SK-N-SH treated with all-trans-retinoic acid at 6 μM for 48 hours (cell line): ENCODE results near the gene JAM2.

Experiments
- CREB5 ChIP-seq: fragments of 250-450 bp; sonication (Bioruptor Pico); IDR thresholded peaks from 2 replicates; pipeline ENCODE4 v1.5.1; 2020; ENCODE audit warnings: low read depth, mild to moderate bottlenecking, moderate library complexity
- CSDC2 ChIP-seq: fragments of 250-450 bp; sonication (Bioruptor Pico); IDR thresholded peaks from 2 replicates; pipeline ENCODE4 v1.5.0; 2020; ENCODE audit warnings: mild to moderate bottlenecking, moderate library complexity
- GLIS3 ChIP-seq: fragments of 250-450 bp; sonication (Bioruptor Pico); IDR thresholded peaks from 2 replicates; pipeline ENCODE4 v1.5.0; 2020; ENCODE audit warnings: mild to moderate bottlenecking, moderate library complexity
- OSR1 ChIP-seq: fragments of 250-450 bp; sonication (Bioruptor Pico); IDR thresholded peaks from 2 replicates; pipeline ENCODE4 v1.8.0; 2022; ENCODE audit warnings: moderate library complexity, mild to moderate bottlenecking, inconsistent platforms
- PATZ1 ChIP-seq: fragments of 250-450 bp; sonication (Bioruptor Pico); IDR thresholded peaks from 2 replicates; pipeline ENCODE4 v1.8.0; 2020; ENCODE audit warnings: mild to moderate bottlenecking, moderate library complexity, borderline replicate concordance
- POU6F1 ChIP-seq: fragments of 250-450 bp; sonication (Bioruptor Pico); IDR thresholded peaks from 2 replicates; pipeline ENCODE4 v1.8.0; 2021; ENCODE audit warnings: low read depth, mild to moderate bottlenecking, moderate library complexity, borderline replicate concordance
- ZNF8 ChIP-seq: fragments of 450-650 bp; formaldehyde crosslinking; IDR thresholded peaks from 2 replicates; pipeline ENCODE4 v1.5.0; 2020; ENCODE audit warnings: mild to moderate bottlenecking, moderate library complexity

- TF ChIP-seq GLIS3 (CRISPR knock-in tag), result no peak
- no peak for TF ChIP-seq CREB5 (CRISPR knock-in tag)
- no peak for TF ChIP-seq ZNF8
- TF ChIP-seq PATZ1, result no peak
- TF ChIP-seq OSR1, result no peak
- no peak for TF ChIP-seq POU6F1 (CRISPR knock-in tag)
- no peak for TF ChIP-seq CSDC2
These were observed 117.3 kb downstream of the JAM2 start for GRCh38 chr21:25756190-25756932.
